Stomach (tissue), 4 donors: ENCODE data around the gene RILPL2.
"Not testable (repeated sequence)": the region's sequence is repeated elsewhere in the genome, so short reads cannot be mapped to it uniquely, and the experiment has no call there.

Experiments
- CTCF ChIP-seq, 7 experiments: fragments of 450-650 bp in 4 of 7; fragments of 200-600 bp in 3 of 7; sonication (generic) in 3 of 7; IDR thresholded peaks; one replicate each; pipeline ENCODE4 v1.5.1; 2016 to 2019; ENCODE audit warnings: antibody characterized with exemption in 7 of 7, control low read depth in 2 of 7, mild to moderate bottlenecking in 1 of 7
- EP300 ChIP-seq: sonication (generic); formaldehyde crosslinking; IDR thresholded peaks from one replicate; pipeline ENCODE4 v1.6.1; 2017; ENCODE audit warnings: antibody characterized with exemption
- POLR2A ChIP-seq, 4 donors: fragments of 450-650 bp; IDR thresholded peaks; one replicate each; pipeline ENCODE4 v1.6.1; 2016; ENCODE audit warnings: antibody characterized with exemption in 4 of 4, control low read depth in 2 of 4, mild to moderate bottlenecking in 1 of 4, moderate library complexity in 1 of 4
- POLR2AphosphoS5 ChIP-seq, 3 donors: sonication (generic); formaldehyde crosslinking; IDR thresholded peaks; one replicate each; pipeline ENCODE4 v1.6.1; 2016; ENCODE audit warnings: antibody characterized with exemption in 3 of 3

- TF ChIP-seq CTCF (IDR thresholded peaks at IDR 0.05); POLR2AphosphoS5 (IDR thresholded peaks at IDR 0.05); POLR2A (IDR thresholded peaks at IDR 0.05); EP300: not testable (repeated sequence)
These were observed 50.9 kb downstream of the RILPL2 start for GRCh38 chr12:123385536-123385935.
